HT-29 (cell line): ENCODE measurements around the gene ARHGAP11A. TPM values are rescaled to one million over a fixed set of nuclear protein-coding genes. Genes with fewer than 3 reads are reported as not detected.
A peak's percentile ranks its signal among the peaks of the same experiment; 100 is the strongest.

Experiments used
- DNase-seq: peaks from one replicate; pipeline ENCODE4 v3.0.0-alpha.2; 2015; ENCODE audit warnings: low spot score
- total RNA-seq: library from RNA; depleted of rRNA; stranded (reverse); fragments of >200 nt; shearing (Covaris generic); gene quantifications from 2 replicates; pipeline ENCODE4 v1.2.3, GENCODE V29; 2014

ARHGAP11A gene
- total RNA-seq, 1 experiment from 2014 or later = 26.4 TPM

DNA sequence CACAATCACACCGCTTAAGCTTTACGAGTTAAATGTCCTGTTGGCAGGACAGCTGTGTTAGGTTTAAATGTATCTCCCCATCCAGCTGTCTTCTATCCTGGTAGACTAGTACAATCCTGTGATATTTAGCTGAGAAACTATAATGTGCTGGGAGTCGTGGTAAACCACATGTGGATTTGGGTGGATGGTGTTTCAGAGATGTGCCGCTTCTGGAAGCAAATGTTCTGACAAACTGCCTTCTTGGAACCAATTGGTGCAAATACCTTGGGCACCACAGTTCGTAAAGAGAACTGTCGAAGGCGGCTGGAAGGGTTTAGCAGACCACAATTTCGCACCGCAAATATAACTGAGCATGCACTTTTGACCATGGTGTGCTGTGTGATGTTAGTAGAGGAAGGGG lies 41.2 kb downstream of the ARHGAP11A start:
- no peak for DNase-seq

DNA sequence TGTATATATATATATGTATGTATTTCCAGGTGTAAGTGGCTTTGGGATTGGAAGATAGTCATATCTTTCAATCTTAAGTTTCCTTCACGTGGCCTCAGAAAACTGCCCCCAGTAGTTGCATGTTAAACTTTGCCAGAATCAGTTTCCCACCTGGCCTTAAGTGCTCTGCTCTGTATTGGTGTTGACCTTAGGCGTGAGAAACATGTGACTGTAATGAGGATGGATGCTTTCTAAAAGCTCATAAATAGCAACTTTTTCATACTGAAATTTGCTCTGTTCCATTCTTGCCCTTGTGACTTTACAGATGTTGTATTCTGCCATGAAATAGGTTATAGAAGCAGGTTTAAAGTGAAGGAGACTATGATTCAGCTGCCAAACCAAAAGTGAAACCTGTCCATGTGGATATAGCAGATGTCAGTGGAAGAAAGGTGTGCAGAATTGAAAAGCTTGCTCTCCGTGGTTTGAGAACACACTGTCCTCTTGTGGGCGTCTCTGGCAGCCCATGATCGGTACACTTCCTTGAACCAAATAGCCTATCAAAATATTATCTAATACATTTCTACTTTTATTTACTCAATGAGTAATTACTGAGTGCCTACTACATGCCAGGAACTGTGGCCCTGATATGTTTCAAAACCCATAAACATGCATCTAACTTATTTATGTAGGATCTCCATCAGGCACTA lies 42.0 kb downstream of the ARHGAP11A start:
- DNase-seq = peak; percentile 54

DNA sequence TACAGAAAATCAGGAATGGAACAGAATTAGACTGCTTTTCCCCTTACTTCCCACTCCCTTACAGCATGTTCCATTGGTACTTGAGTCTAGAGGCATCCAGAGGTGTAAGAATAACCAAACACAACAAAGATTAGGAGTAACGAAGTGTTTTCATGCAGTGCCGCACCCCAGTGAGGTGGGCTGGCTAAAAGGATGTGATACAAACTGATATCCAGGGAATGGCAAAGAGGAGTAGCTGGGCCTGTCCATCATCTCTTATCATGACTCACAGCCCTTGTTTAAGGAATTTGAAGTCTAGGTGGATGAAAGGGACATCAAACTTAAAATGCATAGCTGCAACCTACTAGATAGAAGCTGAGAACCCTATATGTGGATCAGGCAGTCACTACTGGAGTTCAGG lies 42.6 kb downstream of the ARHGAP11A start:
- no peak for DNase-seq

GRCh38 chr15:32659340-32660155 lies 44.2 kb downstream of the ARHGAP11A start:
- peak; percentile 12 for DNase-seq

DNA sequence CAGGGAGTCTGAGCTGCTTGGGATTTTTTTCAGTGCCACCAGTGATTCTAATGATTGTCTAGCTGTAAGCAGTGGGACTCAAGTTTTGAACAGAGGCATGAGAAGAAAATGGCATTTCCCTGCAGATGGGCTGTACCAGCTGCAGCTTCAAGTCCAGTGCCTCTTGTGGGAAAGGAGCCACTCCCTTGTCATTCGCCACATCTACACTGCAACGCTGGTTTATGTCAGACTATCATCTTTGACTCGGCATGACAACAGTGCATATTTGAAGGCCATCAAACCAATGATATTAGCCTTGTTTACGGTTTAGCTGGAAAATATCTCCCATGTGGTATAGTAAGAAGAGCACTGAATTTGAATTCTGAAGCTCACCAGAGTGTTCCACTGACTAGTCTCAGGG lies 48.4 kb downstream of the ARHGAP11A start:
- no peak for DNase-seq

- no peak for DNase-seq
Observed at GRCh38 chr15:32664796-32665195, 49.5 kb downstream of the ARHGAP11A start.

GRCh38 chr15:32667321-32667720 lies 52.0 kb downstream of the ARHGAP11A start:
- no peak for DNase-seq

GRCh38 chr15:32668942-32669341 lies 53.6 kb downstream of the ARHGAP11A start:
- no peak for DNase-seq

- no peak for DNase-seq
Observed at GRCh38 chr15:32669896-32670611, 54.8 kb downstream of the ARHGAP11A start.

GRCh38 chr15:32670623-32671022 lies 55.3 kb downstream of the ARHGAP11A start:
- DNase-seq = no peak

- DNase-seq = no peak
Observed at GRCh38 chr15:32671339-32672325, 56.3 kb downstream of the ARHGAP11A start.

DNA sequence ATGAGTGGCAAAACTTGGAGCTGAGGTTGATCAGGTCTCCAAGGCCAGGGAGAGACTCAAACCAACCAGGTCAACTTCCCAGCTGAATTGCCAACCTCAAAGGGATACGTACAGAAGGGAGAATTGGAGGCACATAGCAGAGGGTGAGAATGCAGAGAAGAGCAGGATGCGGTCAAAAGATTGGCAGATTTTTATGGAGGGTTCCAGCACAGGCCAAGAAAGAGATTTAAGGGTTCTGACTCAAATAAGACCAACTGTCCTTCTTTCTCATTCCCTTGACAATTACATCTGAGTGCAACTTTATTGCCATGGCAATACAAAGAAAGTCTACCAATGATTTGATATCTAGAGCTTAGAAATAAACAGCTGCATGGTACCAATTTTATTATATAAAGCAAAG lies 59.4 kb downstream of the ARHGAP11A start:
- DNase-seq = no peak

DNA sequence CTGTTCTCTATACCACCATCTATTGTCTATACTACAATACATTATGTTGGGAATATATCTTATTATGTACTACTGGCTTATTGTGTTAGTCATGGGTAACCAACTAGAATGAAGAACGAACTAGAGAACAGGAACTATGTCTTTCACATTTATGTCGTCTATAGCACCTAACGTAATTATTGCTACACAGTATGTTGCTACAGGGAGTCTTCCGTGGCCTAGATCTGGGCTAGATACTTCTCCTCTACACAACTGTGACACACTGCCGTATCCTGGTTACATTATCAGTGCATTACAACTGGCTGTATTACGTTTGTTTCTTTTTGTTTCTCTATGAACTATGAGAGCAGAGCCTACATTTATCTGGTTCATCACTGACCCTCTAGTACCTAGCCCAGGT lies 60.2 kb downstream of the ARHGAP11A start:
- no peak for DNase-seq

GRCh38 chr15:32676169-32676568 lies 60.9 kb downstream of the ARHGAP11A start:
- DNase-seq = no peak

- DNase-seq = no peak
Observed at GRCh38 chr15:32677238-32677750, 62.0 kb downstream of the ARHGAP11A start.

DNA sequence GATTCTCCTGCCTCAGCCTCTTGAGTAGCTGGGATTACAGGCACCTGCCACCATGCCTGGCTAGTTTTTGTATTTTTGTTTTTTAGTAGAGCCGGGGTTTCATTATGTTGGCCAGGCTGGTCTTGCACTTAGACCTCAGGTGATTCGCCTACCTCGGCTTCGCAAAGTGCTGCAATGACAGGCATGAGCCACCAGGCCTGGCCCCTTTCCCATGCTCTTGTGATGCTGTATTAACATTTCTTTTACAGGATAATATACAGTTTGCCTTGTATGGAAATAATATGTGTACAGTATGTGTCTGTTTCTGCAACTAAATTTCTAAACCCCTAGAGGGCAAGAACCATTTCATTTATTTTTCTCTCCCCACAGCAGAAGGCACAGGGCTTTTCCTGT lies 64.0 kb downstream of the ARHGAP11A start:
- no peak for DNase-seq

GRCh38 chr15:32682569-32682968 lies 67.3 kb downstream of the ARHGAP11A start:
- DNase-seq = no peak

GRCh38 chr15:32682977-32683630 lies 67.8 kb downstream of the ARHGAP11A start:
- DNase-seq = no peak

- DNase-seq = no peak
Observed at GRCh38 chr15:32683906-32684584, 68.7 kb downstream of the ARHGAP11A start.

- DNase-seq = no peak
Observed at GRCh38 chr15:32685576-32685975, 70.3 kb downstream of the ARHGAP11A start.
